SU-DHL-6 (cell line): ENCODE results near the gene INPP4B.

Experiments
- H2AFZ ChIP-seq: fragments of 200-600 bp; sonication (generic); 2 replicates; pipeline ENCODE4 v1.6.1; 2014; ENCODE audit warnings: low read depth, mild to moderate bottlenecking, moderate library complexity, mixed read lengths, antibody characterized with exemption, low read length; ENCODE audit not compliant: severe bottlenecking
- H3F3A ChIP-seq: fragments of 200-600 bp; shearing (Covaris generic); 2 replicates; pipeline ENCODE4 v1.6.0; 2016; ENCODE audit warnings: antibody characterized with exemption, mild to moderate bottlenecking; ENCODE audit not compliant: insufficient read depth
- H3K27ac ChIP-seq: fragments of 200-600 bp; sonication (generic); 2 replicates; pipeline ENCODE4 v1.5.1; 2016; ENCODE audit warnings: low read depth, mild to moderate bottlenecking, low read length, moderate library complexity, mixed read lengths
- H3K27me3 ChIP-seq: fragments of 200-600 bp; sonication (generic), shearing (Covaris generic); 2 replicates; pipeline ENCODE4 v1.6.0; 2014; ENCODE audit warnings: mild to moderate bottlenecking, low read length
- H3K36me3 ChIP-seq: fragments of 200-600 bp; sonication (generic); 2 replicates; pipeline ENCODE4 v1.6.1; 2014; ENCODE audit warnings: mild to moderate bottlenecking, low read length, mixed read lengths
- H3K4me2 ChIP-seq: fragments of 300-600, 200-600 bp; shearing (Covaris generic), sonication (generic); 2 replicates; pipeline ENCODE4 v1.6.0; 2014; ENCODE audit warnings: low read length, low read depth, mild to moderate bottlenecking; ENCODE audit not compliant: poor library complexity, severe bottlenecking
- H3K4me3 ChIP-seq: fragments of 200-600 bp; sonication (generic); 2 replicates; pipeline ENCODE4 v1.5.1; 2014; ENCODE audit warnings: antibody characterized with exemption, low read length, mild to moderate bottlenecking, mixed read lengths; ENCODE audit not compliant: insufficient read depth, poor library complexity, severe bottlenecking
- H3K79me2 ChIP-seq: fragments of 200-600 bp; sonication (generic); 2 replicates; pipeline ENCODE4 v1.6.1; 2014; ENCODE audit warnings: mild to moderate bottlenecking, low read length, moderate library complexity; ENCODE audit not compliant: insufficient read depth
- H3K9ac ChIP-seq: fragments of 200-600 bp; sonication (generic); 2 replicates; pipeline ENCODE4 v1.7.0; 2014; ENCODE audit warnings: mild to moderate bottlenecking, low read length
- H3K9me2 ChIP-seq: fragments of 200-600 bp; sonication (generic); replicated peaks from 2 replicates; pipeline ENCODE4 v1.6.1; 2014; ENCODE audit warnings: low read length; ENCODE audit not compliant: insufficient read depth
- H3K9me3 ChIP-seq: fragments of 200-600 bp; sonication (generic); 2 replicates; pipeline ENCODE4 v1.6.1; 2014; ENCODE audit warnings: low read length, mixed read lengths; ENCODE audit not compliant: insufficient read depth
- H4K20me1 ChIP-seq: fragments of 200-600 bp; sonication (generic); 2 replicates; pipeline ENCODE4 v1.6.1; 2014; ENCODE audit warnings: low read depth, mild to moderate bottlenecking, antibody characterized with exemption, low read length, moderate library complexity, mixed read lengths
- CTCF ChIP-seq: fragments of 200-600 bp; sonication (generic); IDR thresholded peaks from one replicate; pipeline ENCODE4 v1.5.1; 2017; ENCODE audit warnings: antibody characterized with exemption, mild to moderate bottlenecking, low read length, moderate library complexity; ENCODE audit not compliant: insufficient read depth, poor library complexity, severe bottlenecking
- EZH2phosphoT487 ChIP-seq: fragments of 200-600 bp; sonication (generic), shearing (Covaris generic); conservative IDR thresholded peaks from 2 replicates; pipeline ENCODE4 v1.6.1; 2018; ENCODE audit warnings: mild to moderate bottlenecking, antibody characterized with exemption, low read length, moderate library complexity, mixed read lengths

Gene INPP4B

DNA sequence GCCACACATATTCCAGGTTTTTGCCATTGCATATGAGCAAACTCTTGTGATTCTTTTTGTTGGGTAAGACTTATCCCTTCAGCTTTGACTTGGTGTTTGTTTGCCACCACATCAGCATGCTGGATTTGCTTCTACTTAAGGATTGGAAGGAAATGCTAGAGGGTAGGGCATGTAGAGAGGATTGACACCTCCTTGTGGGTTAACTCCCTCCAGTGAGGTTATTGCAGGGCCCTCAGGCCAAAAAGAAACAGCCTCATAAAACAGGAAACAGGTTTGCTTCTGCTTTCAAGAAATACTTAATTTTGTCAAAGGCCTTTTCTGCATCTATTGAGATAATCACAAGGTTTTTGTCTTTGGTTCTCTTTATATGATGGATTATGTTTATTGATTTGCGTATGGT is 15.2 kb upstream of the INPP4B start:
- Histone ChIP-seq H3K9me3 (no peaks in the 10 kb centered on the region), H3K9ac (no peak overlapping the region), H2AFZ (no peak overlapping the region), H3K79me2 (no peaks in the 10 kb centered on the region), H3K4me3 (no peak overlapping the region), H3K27ac (no peak overlapping the region), H3K9me2 (no peaks in the 10 kb centered on the region), H3F3A (no peaks in the 10 kb centered on the region), H3K4me2 (no peak overlapping the region), H3K36me3 (no peaks in the 10 kb centered on the region), H3K27me3 (no peaks in the 10 kb centered on the region), H4K20me1 (no peaks in the 10 kb centered on the region)
- no peak for TF ChIP-seq EZH2phosphoT487

DNA sequence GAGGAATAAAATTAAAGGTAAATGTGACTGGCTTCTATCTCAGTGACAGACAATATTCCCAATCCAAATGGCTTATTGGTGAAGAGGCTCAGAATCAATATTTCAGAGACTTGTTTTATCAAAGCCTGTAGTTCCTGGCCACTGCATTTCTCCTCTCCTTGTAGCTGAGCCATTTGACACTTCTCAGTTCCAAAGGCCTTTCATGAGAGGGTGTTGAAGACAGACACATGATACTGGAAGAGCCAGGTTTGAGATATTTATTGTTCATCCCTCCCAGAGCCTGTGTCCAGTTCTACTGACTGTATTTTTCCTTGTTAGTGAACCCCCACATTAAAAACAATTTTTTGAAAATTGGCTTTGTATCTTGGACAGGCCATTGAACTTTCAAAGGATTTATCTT is 12.9 kb upstream of the INPP4B start:
- no peak overlapping the region for H2AFZ ChIP-seq
- H3K9me3 ChIP-seq, result no peaks in the 10 kb centered on the region
- H3K27ac ChIP-seq, result no peak overlapping the region
- no peaks in the 10 kb centered on the region for H3K79me2 ChIP-seq
- H3K27me3 ChIP-seq, result no peaks in the 10 kb centered on the region
- H3K4me3 ChIP-seq, result no peak overlapping the region
- H3K9ac ChIP-seq, result no peak overlapping the region
- H4K20me1 ChIP-seq, result no peaks in the 10 kb centered on the region
- H3F3A ChIP-seq, result no peaks in the 10 kb centered on the region
- no peak overlapping the region for H3K4me2 ChIP-seq
- TF ChIP-seq CTCF, result no peak
- no peak for TF ChIP-seq EZH2phosphoT487
- H3K9me2 ChIP-seq, result no peaks in the 10 kb centered on the region
- H3K36me3 ChIP-seq, result no peaks in the 10 kb centered on the region

GRCh38 chr4:142858446-142858845 is 12.3 kb upstream of the INPP4B start:
- TF ChIP-seq CTCF (no peak), EZH2phosphoT487 (no peak)
- Histone ChIP-seq H3K36me3 (no peaks in the 10 kb centered on the region), H3K9ac (no peak overlapping the region), H3F3A (no peaks in the 10 kb centered on the region), H4K20me1 (no peaks in the 10 kb centered on the region), H3K9me3 (no peaks in the 10 kb centered on the region), H3K27ac (no peak overlapping the region), H3K9me2 (no peaks in the 10 kb centered on the region), H3K79me2 (no peaks in the 10 kb centered on the region), H3K4me2 (no peak overlapping the region), H2AFZ (no peak overlapping the region), H3K4me3 (no peak overlapping the region), H3K27me3 (no peaks in the 10 kb centered on the region)

- Histone ChIP-seq H2AFZ (no peak overlapping the region), H3K36me3 (no peaks in the 10 kb centered on the region), H3K4me3 (no peak overlapping the region), H4K20me1 (no peaks in the 10 kb centered on the region), H3K9ac (no peak overlapping the region), H3K4me2 (no peak overlapping the region), H3K79me2 (no peaks in the 10 kb centered on the region), H3F3A (no peaks in the 10 kb centered on the region), H3K9me2 (no peaks in the 10 kb centered on the region), H3K27me3 (no peaks in the 10 kb centered on the region), H3K9me3 (no peaks in the 10 kb centered on the region), H3K27ac (no peak overlapping the region)
- TF ChIP-seq EZH2phosphoT487 (no peak), CTCF (no peak)
Observed at GRCh38 chr4:142856576-142856975, 10.5 kb upstream of the INPP4B start.
